Mononuclear cell (primary cell): ENCODE measurements around the gene ZNF618. TPM values are rescaled to one million over a fixed set of nuclear protein-coding genes. Genes with fewer than 3 reads are reported as not detected.

Source experiments
- H3K27me3 ChIP-seq: 2 replicates; pipeline ENCODE4 v1.6.0; 2011; ENCODE audit warnings: low read length, control low read depth; ENCODE audit not compliant: insufficient read depth
- H3K4me1 ChIP-seq: 2 replicates; pipeline ENCODE4 v1.5.1; 2011; ENCODE audit warnings: mild to moderate bottlenecking, low read length, control low read depth; ENCODE audit not compliant: insufficient read depth
- H3K4me3 ChIP-seq: 2 replicates; pipeline ENCODE4 v1.5.1; 2011; ENCODE audit warnings: mild to moderate bottlenecking, low read length, moderate library complexity
- H3K9me3 ChIP-seq: 2 replicates; pipeline ENCODE4 v1.5.1; 2011; ENCODE audit warnings: low read depth, mild to moderate bottlenecking, control low read depth, low read length
- total RNA-seq: library from RNA; depleted of rRNA; stranded (reverse); fragments of >200 nt; gene quantifications from one replicate; pipeline ENCODE4 v1.2.3, GENCODE V29; 2012

The ZNF618 gene
- total RNA-seq, 1 donor, result 0.94 TPM

DNA sequence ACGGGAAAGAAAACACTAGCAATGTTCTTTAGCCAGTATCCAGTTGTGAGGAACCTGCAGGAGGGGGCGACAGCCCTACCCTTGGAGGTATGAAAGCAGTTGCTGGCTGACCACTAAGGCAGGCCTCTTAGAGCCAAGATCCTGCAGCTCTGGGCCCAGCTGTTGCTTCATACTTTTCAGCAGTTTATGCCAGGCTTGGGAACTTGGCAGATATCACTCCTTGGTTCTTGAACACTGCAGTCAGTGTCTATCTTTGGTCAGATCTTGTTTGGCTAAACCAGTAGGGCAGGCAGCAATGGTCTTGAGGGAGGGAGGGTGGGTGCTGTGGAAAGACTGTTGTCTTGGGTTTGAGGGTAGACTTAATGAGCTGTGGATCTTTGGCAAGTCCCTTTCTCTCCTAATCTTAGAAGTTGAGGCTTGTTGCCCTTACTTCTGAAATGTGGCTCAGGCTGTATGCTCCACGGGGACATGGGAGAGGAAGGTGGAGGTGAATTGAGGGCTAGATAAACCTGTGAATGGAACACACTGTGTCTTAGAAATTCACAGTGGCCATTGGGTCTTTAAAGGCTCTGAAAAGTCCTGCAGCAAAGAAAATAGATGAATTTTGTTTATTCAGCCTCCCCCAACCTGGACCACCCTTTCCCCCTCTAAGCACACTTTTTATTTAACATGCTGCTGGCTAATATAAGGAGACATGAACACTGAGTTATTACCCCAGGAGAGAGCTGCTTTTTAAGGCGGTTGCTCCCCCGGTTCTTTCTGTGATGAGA lies 37.5 kb downstream of the ZNF618 start:
- no peak overlapping the region for H3K4me3 ChIP-seq
- no peaks in the 10 kb centered on the region for H3K9me3 ChIP-seq
- no peaks in the 10 kb centered on the region for H3K4me1 ChIP-seq
- no peaks in the 10 kb centered on the region for H3K27me3 ChIP-seq

GRCh38 chr9:113914517-113914916 lies 38.4 kb downstream of the ZNF618 start:
- Histone ChIP-seq H3K27me3 (no peaks in the 10 kb centered on the region), H3K9me3 (no peaks in the 10 kb centered on the region), H3K4me1 (no peaks in the 10 kb centered on the region), H3K4me3 (no peak overlapping the region)

- Histone ChIP-seq H3K4me1 (no peaks in the 10 kb centered on the region), H3K27me3 (no peaks in the 10 kb centered on the region), H3K9me3 (no peaks in the 10 kb centered on the region), H3K4me3 (no peak overlapping the region)
Measured at GRCh38 chr9:113915817-113916434, 39.8 kb downstream of the ZNF618 start.

GRCh38 chr9:113916931-113917330 lies 40.8 kb downstream of the ZNF618 start:
- no peak overlapping the region for H3K4me3 ChIP-seq
- no peaks in the 10 kb centered on the region for H3K9me3 ChIP-seq
- no peaks in the 10 kb centered on the region for H3K4me1 ChIP-seq
- H3K27me3 ChIP-seq, result no peaks in the 10 kb centered on the region

- Histone ChIP-seq H3K27me3 (no peaks in the 10 kb centered on the region), H3K4me3 (no peak overlapping the region), H3K4me1 (no peaks in the 10 kb centered on the region), H3K9me3 (peaks cover 12% of the 10 kb centered on the region)
Measured at GRCh38 chr9:113918697-113919350, 42.7 kb downstream of the ZNF618 start.

DNA sequence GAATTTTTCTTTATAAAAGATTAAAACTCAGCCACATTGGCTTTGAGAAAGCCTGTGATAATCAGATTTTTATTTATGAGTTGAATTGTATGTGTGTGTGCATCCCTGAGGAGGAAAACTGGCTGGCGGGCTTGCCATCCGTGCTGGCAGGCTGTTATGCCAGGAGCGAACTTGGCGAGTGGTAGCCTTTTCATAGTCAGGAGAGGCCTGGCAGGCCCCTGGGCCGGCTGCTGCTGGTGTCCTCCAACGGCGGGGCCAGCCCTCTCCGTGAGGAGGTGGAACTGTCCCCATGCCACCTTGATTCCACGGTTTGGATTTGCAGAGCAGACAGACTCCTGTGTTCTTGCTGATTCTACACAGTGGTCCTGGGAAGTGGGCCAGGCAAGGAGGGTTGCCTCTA lies 43.3 kb downstream of the ZNF618 start:
- Histone ChIP-seq H3K4me3 (no peak overlapping the region), H3K9me3 (peaks cover 13% of the 10 kb centered on the region), H3K27me3 (no peaks in the 10 kb centered on the region), H3K4me1 (no peaks in the 10 kb centered on the region)

DNA sequence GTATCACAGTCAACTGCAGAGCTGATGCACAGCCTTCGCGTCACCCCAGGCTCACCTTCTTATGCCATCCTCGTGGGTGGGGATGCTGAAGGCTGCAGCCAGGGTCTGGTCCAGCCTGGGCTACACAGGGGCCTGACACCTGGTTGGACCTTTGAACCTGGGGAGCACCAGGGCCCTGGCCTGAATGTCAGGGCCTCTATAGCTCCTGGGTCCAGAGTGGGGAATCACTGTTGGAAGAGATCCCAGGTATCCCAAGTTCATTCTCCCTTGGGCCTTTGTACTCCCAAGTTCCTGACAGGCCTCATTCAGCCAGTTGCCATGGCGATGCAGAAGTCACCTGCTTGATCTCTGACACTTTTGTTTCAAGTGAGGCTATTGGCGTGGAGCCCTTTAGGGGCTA lies 43.8 kb downstream of the ZNF618 start:
- Histone ChIP-seq H3K27me3 (no peaks in the 10 kb centered on the region), H3K4me1 (no peaks in the 10 kb centered on the region), H3K9me3 (peaks cover 13% of the 10 kb centered on the region), H3K4me3 (no peak overlapping the region)

DNA sequence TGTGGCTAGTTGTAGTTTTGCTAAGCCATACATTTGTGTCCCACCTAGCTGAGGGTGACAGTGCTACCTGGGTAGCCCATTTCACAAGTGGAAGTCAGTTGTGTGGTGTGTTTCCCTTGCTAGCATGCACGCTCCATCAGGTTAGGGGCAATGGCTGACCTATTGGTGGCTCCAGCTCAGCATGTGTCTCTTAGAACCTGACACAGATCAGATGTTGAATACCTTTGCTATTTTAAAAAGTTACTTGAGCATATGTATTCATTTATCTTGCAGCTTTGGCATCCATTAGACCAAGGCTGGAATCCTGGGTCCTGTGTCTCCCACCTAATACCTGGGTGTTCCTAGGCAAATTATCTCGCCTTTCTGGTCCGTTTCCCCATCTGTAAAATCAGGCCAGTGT lies 44.8 kb downstream of the ZNF618 start:
- Histone ChIP-seq H3K27me3 (no peaks in the 10 kb centered on the region), H3K9me3 (peaks cover 13% of the 10 kb centered on the region), H3K4me3 (no peak overlapping the region), H3K4me1 (no peaks in the 10 kb centered on the region)

- Histone ChIP-seq H3K27me3 (no peaks in the 10 kb centered on the region), H3K4me1 (no peaks in the 10 kb centered on the region), H3K9me3 (peaks cover 13% of the 10 kb centered on the region), H3K4me3 (no peak overlapping the region)
Measured at GRCh38 chr9:113921396-113921925, 45.4 kb downstream of the ZNF618 start.

DNA sequence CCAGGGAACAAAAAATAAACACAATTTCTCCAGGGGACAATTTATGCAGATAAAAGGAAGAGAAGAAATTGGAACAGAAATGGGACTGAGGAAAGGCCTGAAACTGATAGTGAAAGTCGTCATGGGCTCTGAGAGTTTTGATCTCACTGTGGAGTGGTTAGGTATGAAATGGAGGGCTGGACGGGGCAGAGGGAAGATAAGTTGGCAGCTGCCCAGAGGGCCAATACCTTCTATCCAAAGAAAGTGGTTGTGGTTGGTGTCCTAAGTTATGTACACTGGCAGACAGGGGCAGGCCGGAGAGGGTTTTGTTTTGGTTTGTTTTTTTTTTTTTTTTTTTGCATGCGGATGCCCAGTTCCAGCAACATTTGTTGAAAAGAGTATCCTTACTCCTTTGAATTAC lies 46.1 kb downstream of the ZNF618 start:
- H3K9me3 ChIP-seq, result peaks cover 13% of the 10 kb centered on the region

DNA sequence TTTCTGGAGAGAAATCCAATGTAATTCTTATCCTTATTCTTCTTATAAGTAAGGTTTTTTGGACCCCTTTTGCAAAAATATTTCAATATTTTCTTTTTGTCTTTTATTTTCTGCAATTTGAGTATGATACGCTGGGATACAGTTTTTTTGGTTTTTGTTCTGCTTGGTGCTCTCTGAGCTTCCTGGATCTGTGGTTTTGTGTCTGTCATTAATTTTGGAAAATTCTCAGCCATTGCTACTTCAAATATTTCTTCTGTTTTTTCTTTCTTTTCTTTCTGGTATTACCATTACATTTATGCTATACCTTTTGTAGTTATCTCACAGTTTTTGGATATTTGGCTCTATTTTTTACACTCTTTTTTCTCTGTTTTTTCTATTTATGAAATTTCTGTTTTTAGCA lies 50.1 kb downstream of the ZNF618 start:
- no peaks in the 10 kb centered on the region for H3K27me3 ChIP-seq
- H3K4me3 ChIP-seq, result no peak overlapping the region
- H3K4me1 ChIP-seq, result no peaks in the 10 kb centered on the region
- peaks cover 23% of the 10 kb centered on the region for H3K9me3 ChIP-seq

More for the DNA sequence above, 46.1 kb downstream of the ZNF618 start:
- H3K4me1 ChIP-seq, result no peaks in the 10 kb centered on the region
- H3K4me3 ChIP-seq, result no peak overlapping the region
- H3K27me3 ChIP-seq, result no peaks in the 10 kb centered on the region

- Histone ChIP-seq H3K4me1 (no peaks in the 10 kb centered on the region), H3K4me3 (no peak overlapping the region), H3K27me3 (no peaks in the 10 kb centered on the region), H3K9me3 (peaks cover 23% of the 10 kb centered on the region)
Measured at GRCh38 chr9:113927277-113927676, 51.2 kb downstream of the ZNF618 start.

DNA sequence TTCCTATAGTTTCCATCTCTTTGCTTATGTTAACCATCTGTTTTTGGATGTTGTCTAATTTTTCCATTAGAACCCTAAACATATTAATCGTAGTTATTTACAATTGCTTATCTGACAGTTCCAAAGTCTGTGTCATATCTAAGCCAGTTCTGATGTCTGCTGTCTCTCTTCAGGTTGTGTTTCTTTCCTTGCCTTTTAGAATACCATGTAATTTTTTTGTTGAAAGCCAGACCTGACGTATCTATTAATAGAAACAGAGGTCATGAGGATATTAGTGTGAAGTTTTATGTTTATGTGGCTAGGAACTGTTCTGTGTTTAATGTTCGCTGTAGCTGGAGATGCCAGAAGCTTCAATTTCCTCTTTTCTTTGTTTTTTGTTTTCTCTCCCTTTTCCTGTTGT lies 52.2 kb downstream of the ZNF618 start:
- Histone ChIP-seq H3K4me1 (no peaks in the 10 kb centered on the region), H3K27me3 (no peaks in the 10 kb centered on the region), H3K4me3 (no peak overlapping the region), H3K9me3 (peaks cover 17% of the 10 kb centered on the region)

DNA sequence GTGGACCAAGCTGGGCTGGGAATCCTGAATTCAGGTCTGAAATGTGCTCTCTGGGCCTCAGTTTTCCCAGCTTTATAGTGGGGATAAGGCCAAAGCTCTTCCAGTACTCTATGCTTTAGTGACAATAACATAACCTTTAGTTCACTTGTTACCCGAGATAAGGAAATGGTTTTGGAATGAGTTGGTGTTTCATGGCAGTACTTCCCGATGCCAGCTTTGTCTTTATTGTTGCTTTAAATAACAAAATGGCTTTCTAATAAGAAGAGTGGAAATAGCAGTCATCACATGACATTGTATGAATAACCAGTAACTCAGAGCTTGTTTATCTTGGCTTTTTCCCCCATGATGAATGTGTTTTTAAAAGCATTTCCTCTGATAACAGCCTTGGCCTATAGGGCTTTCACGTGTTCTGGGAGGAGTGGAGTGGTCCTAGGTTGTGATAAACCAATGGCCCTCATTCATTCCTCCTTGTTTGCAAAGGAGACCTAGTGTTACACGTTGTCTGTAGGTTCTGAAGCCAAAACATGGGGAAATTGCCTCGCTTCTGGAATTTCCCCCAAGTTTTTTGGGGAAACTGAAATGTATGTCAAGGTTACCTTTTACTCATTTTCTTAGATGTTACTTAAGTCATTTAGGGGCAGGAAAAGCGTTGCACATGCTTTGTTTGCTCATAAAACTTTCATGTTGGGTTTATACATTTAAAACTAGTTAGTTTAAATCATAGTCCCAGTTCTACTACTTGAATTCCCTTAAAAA lies 53.7 kb downstream of the ZNF618 start:
- H3K4me3 ChIP-seq, result no peak overlapping the region
- peaks cover 10% of the 10 kb centered on the region for H3K9me3 ChIP-seq
- H3K4me1 ChIP-seq, result no peaks in the 10 kb centered on the region
- no peaks in the 10 kb centered on the region for H3K27me3 ChIP-seq

GRCh38 chr9:113930390-113930783 lies 54.3 kb downstream of the ZNF618 start:
- H3K4me3 ChIP-seq, result no peak overlapping the region
- no peaks in the 10 kb centered on the region for H3K27me3 ChIP-seq
- no peaks in the 10 kb centered on the region for H3K4me1 ChIP-seq
- H3K9me3 ChIP-seq, result peaks cover 10% of the 10 kb centered on the region
